SU-DHL-6 (cell line): Measurements from ENCODE around the gene BLCAP.

Experiments
- H2AFZ ChIP-seq: fragments of 200-600 bp; sonication (generic); 2 replicates; pipeline ENCODE4 v1.6.1; 2014; ENCODE audit warnings: low read depth, mild to moderate bottlenecking, moderate library complexity, mixed read lengths, antibody characterized with exemption, low read length; ENCODE audit not compliant: severe bottlenecking
- H3F3A ChIP-seq: fragments of 200-600 bp; shearing (Covaris generic); 2 replicates; pipeline ENCODE4 v1.6.0; 2016; ENCODE audit warnings: antibody characterized with exemption, mild to moderate bottlenecking; ENCODE audit not compliant: insufficient read depth
- H3K27ac ChIP-seq: fragments of 200-600 bp; sonication (generic); 2 replicates; pipeline ENCODE4 v1.5.1; 2016; ENCODE audit warnings: low read depth, mild to moderate bottlenecking, low read length, moderate library complexity, mixed read lengths
- H3K27me3 ChIP-seq: fragments of 200-600 bp; sonication (generic), shearing (Covaris generic); 2 replicates; pipeline ENCODE4 v1.6.0; 2014; ENCODE audit warnings: mild to moderate bottlenecking, low read length
- H3K36me3 ChIP-seq: fragments of 200-600 bp; sonication (generic); 2 replicates; pipeline ENCODE4 v1.6.1; 2014; ENCODE audit warnings: mild to moderate bottlenecking, low read length, mixed read lengths
- H3K4me2 ChIP-seq: fragments of 300-600, 200-600 bp; shearing (Covaris generic), sonication (generic); 2 replicates; pipeline ENCODE4 v1.6.0; 2014; ENCODE audit warnings: low read length, low read depth, mild to moderate bottlenecking; ENCODE audit not compliant: poor library complexity, severe bottlenecking
- H3K4me3 ChIP-seq: fragments of 200-600 bp; sonication (generic); 2 replicates; pipeline ENCODE4 v1.5.1; 2014; ENCODE audit warnings: antibody characterized with exemption, low read length, mild to moderate bottlenecking, mixed read lengths; ENCODE audit not compliant: insufficient read depth, poor library complexity, severe bottlenecking
- H3K79me2 ChIP-seq: fragments of 200-600 bp; sonication (generic); 2 replicates; pipeline ENCODE4 v1.6.1; 2014; ENCODE audit warnings: mild to moderate bottlenecking, low read length, moderate library complexity; ENCODE audit not compliant: insufficient read depth
- H3K9ac ChIP-seq: fragments of 200-600 bp; sonication (generic); 2 replicates; pipeline ENCODE4 v1.7.0; 2014; ENCODE audit warnings: mild to moderate bottlenecking, low read length
- H3K9me2 ChIP-seq: fragments of 200-600 bp; sonication (generic); replicated peaks from 2 replicates; pipeline ENCODE4 v1.6.1; 2014; ENCODE audit warnings: low read length; ENCODE audit not compliant: insufficient read depth
- H3K9me3 ChIP-seq: fragments of 200-600 bp; sonication (generic); 2 replicates; pipeline ENCODE4 v1.6.1; 2014; ENCODE audit warnings: low read length, mixed read lengths; ENCODE audit not compliant: insufficient read depth
- H4K20me1 ChIP-seq: fragments of 200-600 bp; sonication (generic); 2 replicates; pipeline ENCODE4 v1.6.1; 2014; ENCODE audit warnings: low read depth, mild to moderate bottlenecking, antibody characterized with exemption, low read length, moderate library complexity, mixed read lengths
- CTCF ChIP-seq: fragments of 200-600 bp; sonication (generic); IDR thresholded peaks from one replicate; pipeline ENCODE4 v1.5.1; 2017; ENCODE audit warnings: antibody characterized with exemption, mild to moderate bottlenecking, low read length, moderate library complexity; ENCODE audit not compliant: insufficient read depth, poor library complexity, severe bottlenecking
- EZH2phosphoT487 ChIP-seq: fragments of 200-600 bp; sonication (generic), shearing (Covaris generic); conservative IDR thresholded peaks from 2 replicates; pipeline ENCODE4 v1.6.1; 2018; ENCODE audit warnings: mild to moderate bottlenecking, antibody characterized with exemption, low read length, moderate library complexity, mixed read lengths

The BLCAP gene

GRCh38 chr20:37564016-37564387 lies 36.3 kb upstream of the BLCAP start:
- TF ChIP-seq CTCF = no peak
- TF ChIP-seq EZH2phosphoT487 = no peak
- H3K4me2 ChIP-seq = no peak overlapping the region
- H3K9me3 ChIP-seq = no peaks in the 10 kb centered on the region
- H4K20me1 ChIP-seq = no peaks in the 10 kb centered on the region
- no peaks in the 10 kb centered on the region for H3K79me2 ChIP-seq
- H3F3A ChIP-seq = no peaks in the 10 kb centered on the region
- H3K9me2 ChIP-seq = no peaks in the 10 kb centered on the region
- no peak overlapping the region for H2AFZ ChIP-seq
- H3K9ac ChIP-seq = no peak overlapping the region
- no peaks in the 10 kb centered on the region for H3K36me3 ChIP-seq
- H3K4me3 ChIP-seq = no peak overlapping the region
- no peaks in the 10 kb centered on the region for H3K27me3 ChIP-seq
- no peak overlapping the region for H3K27ac ChIP-seq

- H3K4me3 ChIP-seq = no peak overlapping the region
- no peaks in the 10 kb centered on the region for H3K9me2 ChIP-seq
- H3K27ac ChIP-seq = no peak overlapping the region
- no peaks in the 10 kb centered on the region for H3F3A ChIP-seq
- no peaks in the 10 kb centered on the region for H4K20me1 ChIP-seq
- no peaks in the 10 kb centered on the region for H3K79me2 ChIP-seq
- H3K4me2 ChIP-seq = no peak overlapping the region
- no peak overlapping the region for H3K9ac ChIP-seq
- no peak overlapping the region for H2AFZ ChIP-seq
- no peaks in the 10 kb centered on the region for H3K36me3 ChIP-seq
- H3K9me3 ChIP-seq = no peaks in the 10 kb centered on the region
- TF ChIP-seq EZH2phosphoT487 (no peak), CTCF (no peak)
- no peaks in the 10 kb centered on the region for H3K27me3 ChIP-seq
Measured at GRCh38 chr20:37562695-37563480, 35.2 kb upstream of the BLCAP start.

- Histone ChIP-seq H3K27ac (no peak overlapping the region), H3K4me3 (no peak overlapping the region), H3K9ac (no peak overlapping the region), H3K36me3 (no peaks in the 10 kb centered on the region), H3K27me3 (no peaks in the 10 kb centered on the region), H3F3A (no peaks in the 10 kb centered on the region), H2AFZ (no peak overlapping the region), H3K9me3 (no peaks in the 10 kb centered on the region), H3K9me2 (no peaks in the 10 kb centered on the region), H4K20me1 (no peaks in the 10 kb centered on the region), H3K79me2 (no peaks in the 10 kb centered on the region), H3K4me2 (no peak overlapping the region)
- no peak for TF ChIP-seq CTCF
- no peak for TF ChIP-seq EZH2phosphoT487
Measured at GRCh38 chr20:37560629-37561028, 33.0 kb upstream of the BLCAP start.
